DMS79 (cell line): ENCODE results near the gene RAG2.
"Not testable (repeated sequence)": the region's sequence is repeated elsewhere in the genome, so short reads cannot be mapped to it uniquely, and the experiment has no call there.

Experiments
- DNase-seq: peaks from one replicate; lab custom pipeline; 2025; lab: John Stamatoyannopoulos, UW

RAG2 gene

GRCh38 chr11:36600180-36600579 is 2.1 kb upstream of the RAG2 start:
- DNase-seq: no peak

GRCh38 chr11:36596880-36597279 is 1.2 kb downstream of the RAG2 start:
- DNase-seq: no peak

GRCh38 chr11:36594316-36594989 is 3.6 kb downstream of the RAG2 start, which contains the start of gene IFTAP:
Gene IFTAP (plus strand): TSS chr11:36594502. CDS start chr11:36610104, 15,602 bp downstream.
- DNase-seq: peak; percentile 76

- DNase-seq: no peak
Measured at GRCh38 chr11:36591433-36591832, 6.6 kb downstream of the RAG2 start.

- no peak for DNase-seq
Measured at GRCh38 chr11:36590513-36590912, 7.5 kb downstream of the RAG2 start.

- DNase-seq: no peak
Measured at GRCh38 chr11:36588099-36588498, 9.9 kb downstream of the RAG2 start.

GRCh38 chr11:36586543-36586942 is 11.5 kb downstream of the RAG2 start:
- DNase-seq: no peak

- no peak for DNase-seq
Measured at GRCh38 chr11:36583667-36584066, 14.4 kb downstream of the RAG2 start.

- no peak for DNase-seq
Measured at GRCh38 chr11:36581536-36581935, 16.5 kb downstream of the RAG2 start.

GRCh38 chr11:36578458-36578857 is 19.6 kb downstream of the RAG2 start:
- no peak for DNase-seq

- DNase-seq: no peak
Measured at GRCh38 chr11:36577859-36578258, 20.2 kb downstream of the RAG2 start.

GRCh38 chr11:36577373-36577772 is 20.7 kb downstream of the RAG2 start:
- no peak for DNase-seq

GRCh38 chr11:36574486-36574885 is 23.6 kb downstream of the RAG2 start:
- DNase-seq: no peak

- DNase-seq: no peak
Measured at GRCh38 chr11:36569095-36569494, 28.9 kb downstream of the RAG2 start.

GRCh38 chr11:36567694-36568093 is 30.3 kb downstream of the RAG2 start, which contains the start of gene RAG1:
Gene RAG1 (plus strand): TSS chr11:36568007. CDS start chr11:36573305, 5,298 bp downstream.
- no peak for DNase-seq

GRCh38 chr11:36566407-36567053 is 31.5 kb downstream of the RAG2 start:
- no peak for DNase-seq

GRCh38 chr11:36565031-36565610 is 32.9 kb downstream of the RAG2 start:
- DNase-seq: no peak

- peak; percentile 19 for DNase-seq
Measured at GRCh38 chr11:36564376-36565030, 33.5 kb downstream of the RAG2 start.

- no peak for DNase-seq
Measured at GRCh38 chr11:36558571-36559413, 39.2 kb downstream of the RAG2 start.

GRCh38 chr11:36557991-36558390 is 40.0 kb downstream of the RAG2 start:
- DNase-seq: no peak

GRCh38 chr11:36557390-36557789 is 40.6 kb downstream of the RAG2 start:
- not testable (repeated sequence) for DNase-seq
